NCI-H146 treated with DMSO at 0.1 percent for 48 hours (cell line): Measurements from ENCODE around the gene CHKB.
A peak's percentile ranks its signal among the peaks of the same experiment; 100 is the strongest.
"Not testable (repeated sequence)": the region's sequence is repeated elsewhere in the genome, so short reads cannot be mapped to it uniquely, and the experiment has no call there.

Experiments used
- DNase-seq: peaks from one replicate; lab custom pipeline; 2025; ENCODE audit not compliant: unreplicated experiment; lab: John Stamatoyannopoulos, UW

The CHKB gene

GRCh38 chr22:50582493-50583293 lies at the start of gene CHKB:
Gene CHKB, minus strand, starts transcription at chr22:50582849. Its CDS starts 68 bp downstream, at chr22:50582781.
- DNase-seq, result peak; percentile 93

- DNase-seq, result no peak
Measured at GRCh38 chr22:50630376-50630775, 47.7 kb upstream of the CHKB start.

GRCh38 chr22:50628543-50629134 lies 46.0 kb upstream of the CHKB start:
- DNase-seq, result no peak

- DNase-seq, result peak; percentile 40
Measured at GRCh38 chr22:50627642-50628542, 45.2 kb upstream of the CHKB start, which contains the start of gene ARSA. Gene ARSA, minus strand, starts transcription at chr22:50628152. Its CDS starts 373 bp downstream, at chr22:50627779.

- DNase-seq, result no peak
Measured at GRCh38 chr22:50626850-50627641, 44.4 kb upstream of the CHKB start.

GRCh38 chr22:50626314-50626849 lies 43.7 kb upstream of the CHKB start:
- DNase-seq, result no peak

GRCh38 chr22:50625568-50626313 lies 43.1 kb upstream of the CHKB start:
- DNase-seq, result no peak

GRCh38 chr22:50625131-50625567 lies 42.5 kb upstream of the CHKB start:
- DNase-seq, result no peak

GRCh38 chr22:50624347-50625130 lies 41.9 kb upstream of the CHKB start:
- no peak for DNase-seq

- DNase-seq, result peak; percentile 74
Measured at GRCh38 chr22:50622723-50623327, 40.2 kb upstream of the CHKB start.

- DNase-seq, result no peak
Measured at GRCh38 chr22:50621948-50622722, 39.5 kb upstream of the CHKB start.

GRCh38 chr22:50621356-50621880 lies 38.8 kb upstream of the CHKB start:
- DNase-seq, result no peak

- no peak for DNase-seq
Measured at GRCh38 chr22:50620593-50621355, 38.1 kb upstream of the CHKB start.

GRCh38 chr22:50614296-50614695 lies 31.6 kb upstream of the CHKB start:
- DNase-seq, result not testable (repeated sequence)

GRCh38 chr22:50613291-50613981 lies 30.8 kb upstream of the CHKB start:
- DNase-seq, result no peak
